Stimulated activated CD4-positive, alpha-beta T cell treated with anti-CD3 and anti-CD28 coated beads, Interleukin-4, amount 100 ng/mL, for 24 hours (primary cell): ENCODE measurements around the gene SMIM28.
"Not testable (repeated sequence)": the region's sequence is repeated elsewhere in the genome, so short reads cannot be mapped to it uniquely, and the experiment has no call there.

Source experiments
- DNase-seq: peaks from one replicate; pipeline ENCODE4 v3.0.0-alpha.2; 2020

SMIM28 gene

DNA sequence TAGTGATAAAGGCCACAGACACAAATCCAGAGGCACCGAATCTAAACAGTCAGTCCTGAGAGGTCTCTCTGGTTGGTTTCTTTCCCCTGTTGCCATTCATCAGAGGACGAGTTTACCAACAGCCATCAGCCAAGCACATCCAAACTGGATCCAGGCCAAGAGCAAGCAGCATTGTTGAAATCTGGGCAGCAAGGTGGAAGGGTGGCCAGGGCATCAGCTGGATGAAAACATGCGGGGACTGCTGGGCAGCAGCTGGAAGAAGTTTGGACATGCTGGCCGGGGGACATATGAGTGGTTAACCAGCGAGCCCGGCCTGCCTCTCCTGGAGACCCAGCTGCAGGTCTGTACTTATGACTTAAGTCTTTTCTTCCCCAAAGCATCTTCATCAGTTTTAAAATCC, at the start of gene SMIM28:
Gene SMIM28 (plus strand): TSS at position 62 of the 400 bp plus-strand sequence. CDS start 168 bp downstream, at position 230.
- DNase-seq = no peak

DNA sequence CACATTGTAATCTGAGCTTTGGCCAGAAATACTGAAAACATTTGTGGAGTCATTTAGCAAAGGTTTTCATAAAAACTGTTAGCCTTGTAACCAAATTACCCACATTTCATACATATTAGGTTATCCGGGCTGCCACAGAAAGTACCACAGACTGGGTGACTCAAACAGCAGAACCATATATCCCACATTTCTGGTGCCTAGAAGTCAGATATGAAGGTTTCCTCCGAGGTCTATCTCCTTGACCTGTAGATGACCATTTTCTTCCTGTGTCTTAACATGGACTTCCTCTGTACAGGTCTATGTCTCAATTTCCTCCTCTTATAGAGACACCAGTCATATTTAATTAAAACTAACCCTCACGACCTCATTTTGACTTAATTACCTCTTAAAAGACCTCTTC, 49.5 kb upstream of the SMIM28 start:
- no peak for DNase-seq

DNA sequence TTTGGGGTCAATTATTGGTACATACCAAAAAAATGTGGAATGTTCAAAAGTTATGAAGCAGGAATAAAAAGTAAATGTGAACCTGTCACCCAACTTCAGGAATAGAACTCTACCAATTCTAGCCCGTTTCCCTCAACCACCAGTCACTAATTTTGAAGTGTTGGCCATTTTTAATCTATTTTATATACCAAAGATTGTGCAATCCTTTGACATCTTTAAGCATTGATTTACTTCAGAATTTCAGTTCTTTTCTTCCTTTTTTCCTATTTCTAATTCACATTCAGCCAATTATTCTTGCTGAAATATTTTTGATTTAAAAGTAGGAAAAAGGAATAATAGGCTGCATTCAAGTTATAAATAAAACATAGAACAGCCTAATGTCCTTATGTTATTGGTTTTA, 46.9 kb upstream of the SMIM28 start:
- no peak for DNase-seq

DNA sequence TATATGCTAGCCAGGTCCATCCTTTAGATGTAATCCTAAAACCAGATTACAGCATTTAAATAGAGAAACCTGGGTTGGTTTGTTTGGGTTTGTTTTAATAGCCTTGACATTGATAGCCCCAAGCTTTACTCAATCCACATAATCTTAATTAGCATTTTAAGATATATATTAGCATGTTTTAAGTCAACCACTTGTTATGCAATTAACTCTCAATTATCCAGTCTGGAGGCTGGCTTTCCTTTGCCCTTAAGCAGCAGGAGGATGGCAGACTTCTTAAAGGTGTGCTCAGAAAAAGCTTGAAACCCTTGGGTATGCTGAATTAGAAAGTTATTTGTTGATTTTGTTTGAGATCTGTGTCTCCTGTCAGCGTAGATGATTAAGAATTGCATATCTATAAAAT, 46.3 kb upstream of the SMIM28 start:
- DNase-seq = no peak

DNA sequence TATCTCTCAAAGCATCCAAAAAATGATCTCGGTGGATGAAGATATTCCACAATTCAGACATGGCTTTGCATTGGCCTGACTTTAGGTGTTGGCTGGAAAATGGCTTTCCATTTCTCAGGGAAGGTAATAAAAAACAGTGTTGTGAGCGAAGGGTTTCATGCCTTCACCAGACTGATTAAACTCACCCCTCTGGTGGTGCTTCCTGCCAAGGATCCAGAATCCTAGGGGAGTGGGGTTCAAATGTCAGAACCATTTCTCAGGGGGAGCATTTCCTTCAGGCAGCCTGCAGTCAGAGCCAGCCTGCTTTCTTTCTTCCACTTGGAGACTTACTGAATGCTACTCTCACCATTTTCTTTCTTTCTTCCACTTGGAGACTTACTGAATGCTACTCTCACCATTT, 45.7 kb upstream of the SMIM28 start:
- DNase-seq = no peak

DNA sequence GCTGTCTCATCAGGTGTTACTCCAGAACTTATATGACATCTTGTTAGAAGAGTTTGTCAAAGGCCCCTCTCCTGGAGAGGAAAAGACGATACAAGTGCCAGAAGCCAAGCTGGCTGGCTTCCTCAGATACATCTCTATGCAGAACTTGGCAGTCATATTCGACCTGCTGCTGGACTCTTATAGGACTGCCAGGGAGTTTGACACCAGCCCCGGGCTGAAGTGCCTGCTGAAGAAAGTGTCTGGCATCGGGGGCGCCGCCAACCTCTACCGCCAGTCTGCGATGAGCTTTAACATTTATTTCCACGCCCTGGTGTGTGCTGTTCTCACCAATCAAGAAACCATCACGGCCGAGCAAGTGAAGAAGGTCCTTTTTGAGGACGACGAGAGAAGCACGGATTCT, 43.7 kb upstream of the SMIM28 start:
- no peak for DNase-seq

DNA sequence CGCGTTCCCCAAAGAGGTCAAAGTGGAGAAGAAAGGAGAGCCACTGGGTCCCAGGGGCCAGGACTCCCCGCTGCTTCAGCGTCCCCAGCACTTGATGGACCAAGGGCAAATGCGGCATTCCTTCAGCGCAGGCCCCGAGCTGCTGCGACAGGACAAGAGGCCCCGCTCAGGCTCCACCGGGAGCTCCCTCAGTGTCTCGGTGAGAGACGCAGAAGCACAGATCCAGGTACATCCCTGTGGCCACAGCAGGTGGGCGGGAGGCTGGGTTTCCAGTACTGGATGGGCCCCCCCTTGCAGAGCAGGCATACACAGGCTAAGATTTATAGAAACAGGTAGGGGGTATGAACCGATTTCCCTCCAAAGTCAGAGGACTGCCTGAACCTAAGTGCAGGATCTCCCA, 42.7 kb upstream of the SMIM28 start:
- DNase-seq = no peak

DNA sequence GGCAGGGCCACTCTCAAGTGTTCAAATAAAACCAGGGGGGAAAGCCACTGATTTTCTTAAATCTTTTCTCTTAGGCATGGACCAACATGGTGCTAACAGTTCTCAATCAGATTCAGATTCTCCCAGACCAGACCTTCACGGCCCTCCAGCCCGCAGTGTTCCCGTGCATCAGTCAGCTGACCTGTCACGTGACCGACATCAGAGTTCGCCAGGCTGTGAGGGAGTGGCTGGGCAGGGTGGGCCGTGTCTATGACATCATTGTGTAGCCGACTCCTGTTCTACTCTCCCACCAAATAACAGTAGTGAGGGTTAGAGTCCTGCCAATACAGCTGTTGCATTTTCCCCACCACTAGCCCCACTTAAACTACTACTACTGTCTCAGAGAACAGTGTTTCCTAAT, 41.5 kb upstream of the SMIM28 start:
- DNase-seq = no peak

DNA sequence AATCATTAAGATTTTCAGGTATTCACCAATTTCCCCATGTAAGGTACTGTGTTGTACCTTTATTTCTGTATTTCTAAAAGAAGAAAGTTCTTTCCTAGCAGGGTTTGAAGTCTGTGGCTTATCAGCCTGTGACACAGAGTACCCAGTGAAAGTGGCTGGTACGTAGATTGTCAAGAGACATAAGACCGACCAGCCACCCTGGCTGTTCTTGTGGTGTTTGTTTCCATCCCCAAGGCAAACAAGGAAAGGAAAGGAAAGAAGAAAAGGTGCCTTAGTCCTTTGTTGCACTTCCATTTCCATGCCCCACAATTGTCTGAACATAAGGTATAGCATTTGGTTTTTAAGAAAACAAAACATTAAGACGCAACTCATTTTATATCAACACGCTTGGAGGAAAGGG, 40.6 kb upstream of the SMIM28 start:
- DNase-seq = no peak

DNA sequence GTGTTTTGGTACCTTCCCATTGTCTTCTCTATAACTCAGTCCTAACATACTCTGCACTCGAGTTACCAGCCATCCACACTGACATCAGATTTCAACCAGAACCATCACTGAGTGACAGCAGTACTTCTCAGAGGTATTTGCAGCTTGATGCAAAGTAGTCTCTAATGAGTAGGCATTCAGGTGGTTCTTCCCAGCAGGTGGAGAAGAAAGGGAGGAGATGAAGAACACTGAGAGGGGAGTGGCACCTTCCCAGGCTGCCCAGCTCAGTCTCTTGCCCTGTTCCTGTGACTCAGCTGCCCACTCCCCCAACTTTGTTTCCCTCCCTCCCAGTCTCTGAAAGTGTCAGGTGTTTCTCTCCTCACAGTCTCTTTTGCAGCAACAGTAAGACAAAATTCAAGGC, 38.7 kb upstream of the SMIM28 start:
- DNase-seq = no peak

DNA sequence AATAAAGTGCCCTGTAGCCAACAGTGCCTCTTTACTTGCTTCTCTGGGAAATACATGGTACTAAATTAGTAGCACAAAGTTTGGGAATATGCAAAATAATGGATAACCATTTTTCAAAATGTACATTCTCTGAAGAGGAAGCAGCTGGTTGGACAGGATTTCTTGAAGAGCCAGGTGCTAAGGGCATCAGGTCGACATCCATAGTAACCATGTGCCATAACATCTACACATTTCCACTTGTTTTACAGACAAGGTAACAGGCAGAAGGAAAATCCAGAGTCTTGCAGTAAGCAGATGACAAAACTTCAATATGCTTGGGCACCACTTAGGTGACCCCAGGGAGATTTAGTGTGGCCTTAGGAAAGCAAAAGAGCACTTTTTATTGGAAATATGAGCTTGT, 36.5 kb upstream of the SMIM28 start:
- DNase-seq = no peak

DNA sequence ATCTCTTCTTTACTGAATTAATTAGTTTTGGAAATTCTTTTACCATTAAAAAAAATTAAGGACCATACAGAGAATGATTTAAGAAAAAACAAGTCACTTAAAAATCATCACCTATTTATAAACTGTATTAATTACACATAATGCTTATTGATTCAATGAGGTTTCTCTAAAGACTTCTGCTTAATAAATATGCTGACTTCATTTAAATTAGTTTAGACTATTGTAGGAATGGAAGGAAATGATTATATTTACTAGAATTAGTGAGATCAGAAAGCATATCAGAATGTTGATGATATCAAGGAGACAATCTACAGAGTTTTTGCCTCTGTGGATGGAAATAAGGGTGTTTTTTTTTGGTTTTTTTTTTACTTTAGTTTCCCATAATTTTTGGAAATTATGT, 34.6 kb upstream of the SMIM28 start:
- no peak for DNase-seq

DNA sequence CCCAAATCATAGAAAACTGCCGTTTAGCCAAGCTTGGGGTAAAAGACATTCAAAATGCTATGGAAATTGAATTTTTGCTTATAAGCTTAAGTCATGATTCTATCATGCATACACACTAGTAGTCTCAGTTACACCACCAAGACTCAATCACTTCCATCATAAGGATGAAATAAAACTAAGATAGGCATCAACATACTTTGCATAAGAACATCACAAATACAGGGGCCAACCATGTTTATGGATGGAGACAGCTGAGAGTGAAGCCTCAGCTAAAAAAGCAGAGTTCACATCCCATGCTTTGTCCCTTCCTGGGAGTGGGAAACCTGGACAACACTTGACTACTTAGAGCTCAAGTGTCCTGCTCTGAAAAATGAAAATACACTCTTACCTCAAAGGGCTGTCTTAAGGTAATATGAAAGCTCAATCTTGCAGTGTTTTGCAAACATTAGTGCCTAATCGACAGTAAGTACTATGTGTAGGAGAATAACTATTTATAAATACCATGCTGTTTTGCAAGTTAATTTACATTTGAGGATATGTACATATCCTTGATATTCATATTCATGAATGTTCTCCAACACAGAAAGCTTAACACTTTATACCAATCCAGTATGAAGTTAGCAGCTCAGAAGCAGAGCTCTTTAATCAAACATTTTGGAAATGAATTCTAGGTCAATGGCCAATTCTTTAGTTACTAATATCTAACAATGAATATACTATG, 32.0 kb upstream of the SMIM28 start:
- DNase-seq = no peak

DNA sequence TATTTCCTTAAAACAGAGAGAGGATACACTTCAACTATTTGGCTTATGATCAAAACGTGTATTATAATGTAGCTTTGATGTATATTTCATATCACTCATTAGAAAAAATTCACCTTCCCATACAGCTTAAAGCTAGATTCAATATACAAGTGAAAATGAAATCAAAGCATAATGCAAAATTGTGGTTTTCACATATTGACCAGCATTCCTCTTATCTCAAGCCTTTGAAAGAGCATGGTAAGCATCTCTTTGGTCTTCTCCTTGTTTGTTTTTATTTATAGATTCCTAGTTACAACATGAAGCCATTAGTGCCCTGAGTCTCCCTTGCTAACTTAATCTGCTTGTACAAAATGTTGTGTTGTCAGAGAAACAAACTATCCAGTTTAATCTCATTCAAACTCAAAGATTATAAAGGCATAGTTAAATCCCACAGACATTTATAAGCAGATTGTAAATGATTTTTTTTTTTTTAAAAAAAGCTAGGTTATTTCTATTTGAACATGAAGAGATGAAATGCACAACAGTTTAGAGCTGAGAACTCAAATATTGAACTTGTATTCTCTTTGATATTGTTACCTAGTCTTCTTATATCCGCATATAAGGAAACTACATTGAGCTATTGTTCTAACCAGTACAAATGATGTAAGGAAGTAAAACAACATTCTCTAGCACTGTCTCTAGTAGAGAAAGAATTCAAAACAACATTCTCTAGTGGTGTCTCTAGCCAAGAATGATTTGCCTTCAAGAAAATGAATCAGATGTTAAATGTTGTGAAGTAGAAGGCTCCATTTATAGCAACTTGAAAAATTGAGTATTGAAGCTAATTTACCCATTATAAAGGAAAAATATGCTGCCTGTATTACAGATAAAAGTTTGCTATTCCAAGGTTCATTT, 31.2 kb upstream of the SMIM28 start:
- no peak for DNase-seq

DNA sequence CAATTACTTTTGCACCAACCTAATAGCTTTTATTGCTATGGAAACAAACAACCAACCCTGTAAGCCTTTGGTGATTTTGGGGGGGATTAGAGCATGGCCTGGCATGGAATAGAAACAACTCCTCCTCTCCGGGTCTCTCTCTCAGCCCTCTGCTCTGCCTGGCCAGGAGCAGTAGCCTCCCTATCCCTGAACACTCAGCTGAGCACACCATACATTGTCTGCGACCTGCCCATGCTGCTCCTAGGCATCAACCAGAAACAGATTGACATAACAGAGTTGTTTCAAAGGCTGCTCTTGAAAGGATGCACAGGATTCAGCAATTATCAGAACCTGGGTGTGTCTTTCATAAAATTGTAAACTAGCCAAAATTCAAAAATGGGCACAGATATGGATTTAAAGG, 29.8 kb upstream of the SMIM28 start:
- DNase-seq = no peak

DNA sequence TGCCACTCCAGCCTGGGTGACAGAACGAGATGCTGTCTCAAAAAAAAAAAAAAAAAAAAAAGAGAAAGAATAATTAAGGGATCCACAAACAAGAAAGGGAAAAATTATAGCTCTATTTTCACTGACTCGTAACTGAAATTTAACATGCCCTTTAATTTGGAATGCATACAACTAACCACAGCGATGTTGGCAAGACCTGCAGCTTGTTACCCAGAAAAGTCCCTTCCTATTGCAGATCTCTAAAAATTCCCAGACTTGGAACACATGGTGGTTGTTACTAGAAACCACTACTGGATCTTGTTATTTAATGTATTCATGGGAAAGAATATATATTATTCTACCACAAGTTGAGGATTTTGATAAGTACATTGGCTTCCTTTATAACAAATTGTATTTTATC, 27.8 kb upstream of the SMIM28 start:
- no peak for DNase-seq

DNA sequence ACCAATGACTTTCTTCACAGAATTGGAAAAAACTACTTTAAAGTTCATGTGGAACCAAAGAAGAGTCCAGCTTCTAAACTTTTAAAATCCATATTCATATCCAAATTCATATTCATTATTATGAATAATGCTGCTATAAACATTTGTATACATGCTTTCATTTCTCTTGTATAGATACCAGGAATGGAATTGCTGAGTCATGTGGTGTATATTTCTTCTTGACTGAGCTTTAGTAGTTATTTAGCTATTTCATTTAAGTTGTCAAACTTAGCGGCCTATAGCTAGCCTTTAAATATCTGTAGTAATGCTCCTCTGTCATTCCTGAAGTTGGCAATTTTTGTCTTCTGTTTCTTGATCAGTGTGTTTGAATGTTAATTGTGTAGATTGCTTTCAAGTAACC, 19.8 kb upstream of the SMIM28 start:
- DNase-seq = no peak

DNA sequence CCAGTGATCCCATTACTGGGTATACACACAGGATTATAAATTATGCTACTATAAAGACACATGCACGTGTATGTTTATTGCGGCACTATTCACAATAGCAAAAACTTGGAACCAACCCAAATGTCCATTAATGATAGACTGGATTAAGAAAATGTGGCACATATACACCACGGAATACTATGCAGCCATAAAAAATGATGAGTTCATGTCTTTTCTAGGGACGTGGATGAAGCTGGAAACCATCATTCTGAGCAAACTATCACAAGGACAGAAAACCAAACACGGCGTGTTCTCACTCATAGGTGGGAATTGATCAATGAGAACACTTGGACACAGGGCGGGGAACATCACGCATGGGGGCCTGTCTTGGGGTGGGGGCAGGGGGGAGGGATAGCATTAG, 9.0 kb upstream of the SMIM28 start:
- DNase-seq = not testable (repeated sequence)

DNA sequence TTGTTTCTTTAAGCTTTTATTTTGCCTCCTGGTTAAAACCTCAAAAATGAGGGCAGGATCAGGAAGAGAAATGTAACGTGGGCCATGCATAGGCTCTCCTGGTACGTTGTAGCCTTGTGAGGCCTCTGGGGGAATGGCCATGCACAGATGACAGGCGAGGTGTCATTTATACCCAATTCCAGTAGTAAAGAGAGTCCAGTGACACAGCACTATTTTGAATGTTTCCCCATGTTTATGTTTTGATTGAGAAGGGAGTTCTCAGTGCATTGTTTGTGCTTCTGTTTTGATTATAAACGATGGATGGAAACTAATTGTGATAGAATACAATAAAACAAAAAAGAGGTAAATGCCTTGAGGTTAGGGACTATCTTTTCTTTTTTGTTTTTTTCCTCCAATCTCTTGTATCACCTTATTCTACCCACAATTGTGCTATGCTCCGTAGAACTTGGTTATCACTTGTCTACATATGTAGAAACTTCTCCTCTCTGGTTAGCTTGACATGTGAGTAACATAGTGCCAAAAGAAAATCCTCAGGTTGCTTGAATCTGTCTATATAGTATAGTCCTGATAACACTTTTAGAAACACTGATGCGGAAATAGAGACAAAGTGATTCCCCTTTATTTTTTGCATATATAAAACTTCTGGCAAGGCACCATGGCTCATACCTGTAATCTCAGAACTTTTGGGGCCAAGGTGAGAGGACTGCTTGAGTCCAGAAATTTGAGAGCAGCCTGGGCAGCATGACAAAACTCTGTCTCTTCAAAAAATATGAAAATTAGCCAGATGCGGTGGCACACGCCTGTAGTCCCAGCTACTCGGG, 6.9 kb upstream of the SMIM28 start:
- DNase-seq = no peak

DNA sequence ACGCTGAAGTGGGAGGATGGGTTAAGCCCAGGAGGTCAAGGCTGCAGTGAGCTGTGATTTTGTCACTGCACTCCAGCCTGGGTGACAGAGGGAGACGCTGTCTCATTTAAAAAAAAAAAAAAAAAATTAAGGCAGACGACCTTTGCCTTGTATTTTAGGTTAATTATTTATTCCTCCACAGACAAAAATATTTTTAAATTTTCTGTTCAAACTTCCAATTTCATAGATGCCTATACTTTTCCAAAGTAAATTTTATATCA, 6.3 kb upstream of the SMIM28 start:
- no peak for DNase-seq

DNA sequence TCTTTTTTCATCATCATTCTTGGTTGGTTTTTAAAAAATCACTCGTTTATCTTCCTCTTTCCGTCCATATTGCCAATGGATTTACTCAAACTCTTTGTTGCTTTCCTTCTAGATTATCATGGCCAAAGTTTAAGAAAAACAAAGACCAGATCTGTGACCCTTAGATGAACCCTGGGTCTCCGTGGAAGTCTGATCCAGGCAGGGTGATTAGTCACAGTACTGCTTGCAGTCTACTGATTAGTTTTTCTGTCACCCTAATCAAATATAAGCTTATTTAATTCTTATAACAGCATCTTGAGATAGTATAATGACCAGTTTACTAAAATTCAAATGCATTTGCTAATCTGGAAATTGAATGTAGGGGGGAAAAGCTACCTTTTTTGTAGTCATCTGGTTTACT, 6.0 kb upstream of the SMIM28 start:
- DNase-seq = no peak

DNA sequence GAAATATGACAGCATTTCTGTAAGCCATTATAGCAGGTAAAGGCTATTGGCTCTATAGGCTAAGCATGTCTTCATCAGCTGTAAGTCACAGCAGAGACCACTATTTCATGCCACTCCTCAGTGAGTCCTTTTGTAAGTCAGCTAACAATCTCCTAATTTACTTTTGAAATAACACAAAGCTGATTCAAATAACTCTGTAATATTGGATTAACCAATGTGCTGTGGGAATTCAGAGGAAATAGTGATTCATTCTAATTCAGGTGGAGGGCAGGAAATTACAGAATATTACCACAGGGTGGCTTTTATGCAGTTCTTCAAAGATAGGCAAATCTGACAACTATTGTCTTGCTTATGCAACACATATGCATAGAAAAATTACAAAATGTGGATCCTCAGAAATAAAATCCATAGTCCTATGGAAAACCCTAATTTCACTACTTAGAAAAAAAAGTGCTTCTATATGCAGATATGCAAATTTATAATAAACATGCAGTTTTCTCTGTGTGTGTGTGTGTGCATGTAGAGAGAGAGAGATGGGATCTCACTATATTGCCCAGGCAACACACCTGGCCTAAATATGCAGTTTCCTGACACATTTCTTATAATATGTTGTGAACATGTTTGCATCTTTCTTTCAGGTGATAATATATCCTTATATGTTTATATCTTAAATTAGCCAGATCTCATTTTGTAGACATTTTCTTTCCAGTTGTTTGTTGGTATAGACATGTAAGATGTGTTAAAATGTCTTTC, 4.8 kb upstream of the SMIM28 start:
- DNase-seq = no peak

DNA sequence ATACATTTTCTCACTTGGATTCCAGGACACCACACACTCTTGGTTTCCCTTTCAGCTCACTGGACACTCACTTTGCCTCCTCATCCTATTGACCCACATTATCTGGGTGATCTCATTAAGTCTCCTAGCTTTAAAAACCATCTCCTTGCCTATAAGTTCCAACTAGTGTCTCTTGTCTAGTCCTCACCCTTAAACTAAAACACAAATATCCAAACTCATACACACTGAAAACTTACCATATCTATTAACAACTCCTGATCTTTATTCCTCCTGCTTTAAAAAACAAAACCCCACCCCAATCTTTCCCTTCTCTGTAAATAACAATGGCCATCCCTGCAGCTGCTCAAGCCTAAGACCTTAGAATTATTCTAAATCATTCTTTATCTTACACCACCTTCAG, 3.5 kb upstream of the SMIM28 start:
- DNase-seq = no peak
